GM18909 (cell line): ENCODE results near the gene GRIK4.

Source experiments
- ATAC-seq: cut with Tn5 transposase; IDR thresholded peaks from one replicate; pipeline ENCODE4 v1.9.1; 2021; ENCODE audit warnings: mild to moderate bottlenecking; ENCODE audit not compliant: unreplicated experiment, poor library complexity

Gene GRIK4

GRCh38 chr11:120657306-120658070 lies 145.9 kb downstream of the GRIK4 start:
- ATAC-seq, result peak; percentile 68

GRCh38 chr11:120658071-120658423 lies 146.5 kb downstream of the GRIK4 start:
- ATAC-seq, result peak; percentile 57

GRCh38 chr11:120659076-120659475 lies 147.5 kb downstream of the GRIK4 start:
- no peak for ATAC-seq

- no peak for ATAC-seq
Measured at GRCh38 chr11:120660024-120660565, 148.5 kb downstream of the GRIK4 start.

- ATAC-seq, result no peak
Measured at GRCh38 chr11:120662071-120662676, 150.6 kb downstream of the GRIK4 start.

GRCh38 chr11:120663142-120663541 lies 151.6 kb downstream of the GRIK4 start:
- no peak for ATAC-seq

- no peak for ATAC-seq
Measured at GRCh38 chr11:120666121-120666639, 154.6 kb downstream of the GRIK4 start.

GRCh38 chr11:120667281-120667680 lies 155.7 kb downstream of the GRIK4 start:
- ATAC-seq, result no peak

- ATAC-seq, result no peak
Measured at GRCh38 chr11:120667934-120668333, 156.4 kb downstream of the GRIK4 start.

GRCh38 chr11:120668537-120668936 lies 157.0 kb downstream of the GRIK4 start:
- no peak for ATAC-seq

GRCh38 chr11:120674542-120674941 lies 163.0 kb downstream of the GRIK4 start:
- no peak for ATAC-seq

GRCh38 chr11:120675171-120675570 lies 163.6 kb downstream of the GRIK4 start:
- ATAC-seq, result no peak

GRCh38 chr11:120676991-120677390 lies 165.4 kb downstream of the GRIK4 start:
- no peak for ATAC-seq

GRCh38 chr11:120680322-120680721 lies 168.8 kb downstream of the GRIK4 start:
- no peak for ATAC-seq

GRCh38 chr11:120681434-120682331 lies 170.1 kb downstream of the GRIK4 start:
- no peak for ATAC-seq

GRCh38 chr11:120682332-120682649 lies 170.7 kb downstream of the GRIK4 start:
- ATAC-seq, result no peak

GRCh38 chr11:120682866-120683265 lies 171.3 kb downstream of the GRIK4 start:
- no peak for ATAC-seq

GRCh38 chr11:120686516-120686915 lies 175.0 kb downstream of the GRIK4 start:
- ATAC-seq, result no peak

- ATAC-seq, result no peak
Measured at GRCh38 chr11:120688163-120688562, 176.6 kb downstream of the GRIK4 start.

GRCh38 chr11:120689596-120690275 lies 178.2 kb downstream of the GRIK4 start:
- no peak for ATAC-seq
